Breast epithelium (tissue), 3 donors: Measurements from ENCODE around the gene SPIRE1.

Experiments used
- POLR2A ChIP-seq: fragments of 450-650 bp; IDR thresholded peaks from one replicate; pipeline ENCODE4 v1.6.1; 2016; ENCODE audit warnings: antibody characterized with exemption, mild to moderate bottlenecking, moderate library complexity
- TF ChIP-seq, protein P1 (sequence below), 3 donors: fragments of 450-650 bp; IDR thresholded peaks; one replicate each; pipeline ENCODE4 v1.5.1; 2016 to 2017; ENCODE audit warnings: antibody characterized with exemption in 3 of 3, mild to moderate bottlenecking in 3 of 3, moderate library complexity in 3 of 3

DNA sequence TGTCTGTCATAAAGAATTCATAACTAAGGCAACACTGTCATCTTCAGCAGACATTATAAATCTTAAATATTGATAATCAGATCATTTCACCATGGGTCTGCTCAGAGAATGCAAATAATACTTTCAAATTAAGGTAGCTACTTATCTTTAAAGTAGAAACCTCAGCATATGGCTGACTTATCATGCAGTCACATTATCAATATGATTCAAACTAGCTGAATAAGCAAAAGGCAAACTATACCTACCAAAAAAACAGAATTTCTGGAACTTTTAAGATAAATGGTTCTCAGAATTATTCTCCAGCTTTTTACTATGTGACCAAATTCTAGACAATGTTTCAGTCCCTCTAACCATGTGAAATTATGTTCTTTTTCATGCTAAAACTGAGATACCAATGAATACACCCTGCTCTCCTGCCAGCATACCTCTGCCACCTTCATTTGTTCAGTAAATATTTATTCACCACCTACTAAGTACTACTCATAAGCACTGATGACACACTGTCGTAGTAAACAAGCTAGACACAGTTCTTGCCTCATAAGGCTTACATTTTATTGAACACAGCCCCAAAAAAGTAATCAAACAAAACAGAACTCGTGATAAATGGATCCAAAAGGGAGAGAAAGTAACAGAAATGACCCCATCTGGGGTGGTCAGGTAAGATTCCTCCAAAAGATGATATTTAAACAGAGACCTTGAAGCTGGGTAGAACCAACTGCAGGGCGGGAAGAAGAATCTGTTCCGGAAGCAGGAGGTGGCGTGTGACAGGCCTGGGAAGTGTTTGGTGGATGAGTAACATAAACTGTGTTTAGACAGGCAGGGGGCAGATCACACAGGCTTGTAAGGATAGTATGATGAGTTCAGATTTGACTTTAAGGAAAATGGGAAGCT lies 17.7 kb downstream of the SPIRE1 start:
- TF ChIP-seq, protein P1, sequence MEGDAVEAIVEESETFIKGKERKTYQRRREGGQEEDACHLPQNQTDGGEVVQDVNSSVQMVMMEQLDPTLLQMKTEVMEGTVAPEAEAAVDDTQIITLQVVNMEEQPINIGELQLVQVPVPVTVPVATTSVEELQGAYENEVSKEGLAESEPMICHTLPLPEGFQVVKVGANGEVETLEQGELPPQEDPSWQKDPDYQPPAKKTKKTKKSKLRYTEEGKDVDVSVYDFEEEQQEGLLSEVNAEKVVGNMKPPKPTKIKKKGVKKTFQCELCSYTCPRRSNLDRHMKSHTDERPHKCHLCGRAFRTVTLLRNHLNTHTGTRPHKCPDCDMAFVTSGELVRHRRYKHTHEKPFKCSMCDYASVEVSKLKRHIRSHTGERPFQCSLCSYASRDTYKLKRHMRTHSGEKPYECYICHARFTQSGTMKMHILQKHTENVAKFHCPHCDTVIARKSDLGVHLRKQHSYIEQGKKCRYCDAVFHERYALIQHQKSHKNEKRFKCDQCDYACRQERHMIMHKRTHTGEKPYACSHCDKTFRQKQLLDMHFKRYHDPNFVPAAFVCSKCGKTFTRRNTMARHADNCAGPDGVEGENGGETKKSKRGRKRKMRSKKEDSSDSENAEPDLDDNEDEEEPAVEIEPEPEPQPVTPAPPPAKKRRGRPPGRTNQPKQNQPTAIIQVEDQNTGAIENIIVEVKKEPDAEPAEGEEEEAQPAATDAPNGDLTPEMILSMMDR (IDR thresholded peaks at IDR 0.05): no peak
- TF ChIP-seq POLR2A: no peak
